Measurements from ENCODE around the gene HBM. TPM values are rescaled to one million over a fixed set of nuclear protein-coding genes. Genes with fewer than 3 reads are reported as not detected.
"Not testable (repeated sequence)": the region's sequence is repeated elsewhere in the genome, so short reads cannot be mapped to it uniquely, and the experiment has no call there.

Gene HBM, protein sequence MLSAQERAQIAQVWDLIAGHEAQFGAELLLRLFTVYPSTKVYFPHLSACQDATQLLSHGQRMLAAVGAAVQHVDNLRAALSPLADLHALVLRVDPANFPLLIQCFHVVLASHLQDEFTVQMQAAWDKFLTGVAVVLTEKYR
- total RNA-seq = not detected in 2 replicates

GRCh38 chr16:165539-166374, at the start of gene HBM:
HBM (plus strand) TSS chr16:165978; CDS start chr16:165998, 20 bp downstream.
- no peak within 1 kb of the TSS for H3K4me3 Mint-ChIP-seq
- intact Hi-C loops (cut with micrococcal nuclease) = loop anchor here (2.0 kb wide), 1 partner anchor 15 kb away; the partner anchor contains the start of gene HBQ1

DNA sequence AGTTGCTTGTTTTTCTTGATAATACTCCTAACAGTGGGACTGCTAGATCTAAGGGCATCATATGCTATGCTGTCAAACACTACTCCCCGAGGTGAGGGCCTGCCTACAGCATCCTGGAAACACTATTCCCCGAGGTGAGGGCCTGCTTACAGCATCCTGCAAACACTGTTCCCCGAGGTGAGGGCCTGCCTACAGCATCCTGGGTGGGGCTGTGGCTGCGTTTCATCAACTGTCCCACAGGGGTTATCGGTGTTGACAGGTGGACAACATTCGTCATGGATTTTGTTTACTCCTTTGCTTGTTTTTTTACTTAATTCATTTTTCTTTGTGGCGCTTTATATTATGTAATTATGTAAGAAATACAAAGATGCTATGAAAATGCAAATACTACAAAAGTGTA, 49.8 kb upstream of the HBM start:
- Mint-ChIP-seq H3K27ac (no peak overlapping the region), H3K36me3 (ENCODE audit: low read depth) (peaks cover 9% of the 10 kb centered on the region), H3K9me3 (no peaks in the 10 kb centered on the region), H3K27me3 (ENCODE audit: insufficient read depth) (no peaks in the 10 kb centered on the region), H3K4me3 (no peak overlapping the region), H3K4me1 (ENCODE audit: low read depth) (peaks cover 12% of the 10 kb centered on the region)
- intact Hi-C loops (cut with micrococcal nuclease) = no loop called here
- DNase-seq (ENCODE audit: low spot score) = no peak

More at GRCh38 chr16:165539-166374, at the start of gene HBM:
- Mint-ChIP-seq H3K27ac (no peak within 1 kb of the TSS), H3K36me3 (ENCODE audit: low read depth) (no peaks in the 10 kb centered on the region), H3K4me1 (ENCODE audit: low read depth) (peaks cover 5% of the 10 kb centered on the region), H3K27me3 (ENCODE audit: insufficient read depth) (peaks cover 49% of the 10 kb centered on the region), H3K9me3 (no peaks in the 10 kb centered on the region)
- no peak for DNase-seq (ENCODE audit: low spot score)

GRCh38 chr16:117379-118365, 48.1 kb upstream of the HBM start:
- Mint-ChIP-seq H3K27me3 (ENCODE audit: insufficient read depth) (no peaks in the 10 kb centered on the region), H3K27ac (no peak overlapping the region), H3K9me3 (no peaks in the 10 kb centered on the region), H3K4me1 (ENCODE audit: low read depth) (peaks cover 12% of the 10 kb centered on the region), H3K36me3 (ENCODE audit: low read depth) (peaks cover 5% of the 10 kb centered on the region), H3K4me3 (no peak overlapping the region)
- intact Hi-C loops (cut with micrococcal nuclease) = loop anchor here (1.0 kb wide), 2 partner anchors 64 to 245 kb away; no protein-coding TSS in a partner anchor
- DNase-seq (ENCODE audit: low spot score) = peak; percentile 42

DNA sequence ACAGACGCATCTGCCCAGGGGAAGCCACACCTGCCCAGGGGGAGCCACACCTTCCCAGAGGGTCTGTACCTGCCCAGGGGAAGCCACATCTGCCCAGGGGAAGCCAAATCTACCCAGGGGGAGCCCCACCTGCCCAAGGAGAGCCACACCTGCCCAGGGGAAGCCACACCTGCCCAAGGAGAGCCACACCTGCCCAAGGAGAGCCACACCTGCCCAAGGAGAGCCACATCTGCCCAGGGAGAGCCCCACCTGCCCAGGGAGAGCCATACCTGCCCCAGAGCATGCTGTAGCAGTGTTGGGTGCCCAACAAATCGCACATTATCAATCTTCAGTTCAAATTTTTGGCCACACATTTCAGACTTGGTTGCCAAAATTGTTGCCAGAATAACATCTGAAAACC, 46.9 kb upstream of the HBM start:
- H3K4me1 Mint-ChIP-seq (ENCODE audit: low read depth) = peaks cover 1% of the 10 kb centered on the region
- no peak overlapping the region for H3K27ac Mint-ChIP-seq
- DNase-seq (ENCODE audit: low spot score) = no peak
- H3K27me3 Mint-ChIP-seq (ENCODE audit: insufficient read depth) = no peaks in the 10 kb centered on the region
- no peaks in the 10 kb centered on the region for H3K9me3 Mint-ChIP-seq
- H3K4me3 Mint-ChIP-seq = no peak overlapping the region
- intact Hi-C loops (cut with micrococcal nuclease) = loop anchor here (1.0 kb wide), 1 partner anchor 62 kb away; no protein-coding TSS in a partner anchor
- peaks cover 5% of the 10 kb centered on the region for H3K36me3 Mint-ChIP-seq (ENCODE audit: low read depth)

DNA sequence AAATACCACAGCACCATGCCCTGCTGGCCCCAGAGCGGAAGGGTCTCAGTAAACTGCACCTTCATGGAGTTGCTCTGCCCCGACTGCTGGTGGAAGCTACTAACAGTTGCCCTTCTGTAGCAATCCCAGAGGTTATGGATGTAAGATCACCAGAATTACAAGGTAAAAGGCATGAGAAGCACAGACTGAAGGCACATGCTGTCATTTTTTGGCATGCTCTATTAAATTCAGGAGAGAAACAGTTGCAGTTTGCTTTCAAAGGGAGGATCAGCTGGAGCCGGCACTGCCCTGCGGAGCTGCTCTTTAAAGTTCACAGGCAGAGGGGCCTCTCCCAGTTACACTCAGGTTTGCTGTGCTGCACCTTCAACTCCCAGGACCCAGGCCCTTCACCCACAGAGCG, 46.5 kb upstream of the HBM start:
- H3K27ac Mint-ChIP-seq = no peak overlapping the region
- no peak overlapping the region for H3K4me3 Mint-ChIP-seq
- DNase-seq (ENCODE audit: low spot score) = no peak
- H3K9me3 Mint-ChIP-seq = no peaks in the 10 kb centered on the region
- H3K27me3 Mint-ChIP-seq (ENCODE audit: insufficient read depth) = no peaks in the 10 kb centered on the region
- no peaks in the 10 kb centered on the region for H3K4me1 Mint-ChIP-seq (ENCODE audit: low read depth)
- intact Hi-C loops (cut with micrococcal nuclease) = no loop called here
- peaks cover 5% of the 10 kb centered on the region for H3K36me3 Mint-ChIP-seq (ENCODE audit: low read depth)

DNA sequence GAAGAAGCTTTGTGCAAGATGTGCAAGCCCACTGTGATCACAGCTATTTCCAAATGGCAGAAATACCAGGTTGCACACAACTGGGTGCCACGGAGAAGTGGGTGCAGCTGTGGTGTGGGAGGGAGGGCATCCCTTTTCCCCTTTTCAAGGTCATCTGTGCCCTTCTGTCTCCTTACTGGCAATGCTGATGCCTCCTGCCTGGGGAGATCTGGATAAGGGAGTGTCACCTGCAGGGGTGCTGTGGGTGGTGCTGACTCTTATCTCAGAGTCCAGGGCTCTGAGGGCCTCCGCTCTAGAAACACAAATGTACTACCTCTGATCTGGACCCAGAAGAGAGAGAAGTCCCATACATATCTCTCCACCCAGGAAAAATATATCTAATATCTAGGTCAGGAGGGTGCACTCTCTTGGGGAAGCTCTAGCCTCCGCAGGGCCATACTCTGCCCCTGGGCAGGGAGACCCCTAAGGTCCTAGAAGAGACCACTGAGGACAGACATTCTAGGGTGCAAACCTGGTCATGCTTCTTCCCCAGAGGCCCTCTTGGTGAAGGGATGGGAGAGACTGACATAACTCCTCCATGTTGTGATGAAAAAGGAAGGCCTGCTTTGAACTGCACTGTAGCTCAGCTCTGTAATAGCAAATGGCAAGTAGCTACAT, 45.8 kb upstream of the HBM start:
- intact Hi-C loops (cut with micrococcal nuclease) = no loop called here
- no peaks in the 10 kb centered on the region for H3K9me3 Mint-ChIP-seq
- peaks cover 5% of the 10 kb centered on the region for H3K36me3 Mint-ChIP-seq (ENCODE audit: low read depth)
- H3K4me1 Mint-ChIP-seq (ENCODE audit: low read depth) = no peaks in the 10 kb centered on the region
- H3K27me3 Mint-ChIP-seq (ENCODE audit: insufficient read depth) = no peaks in the 10 kb centered on the region
- DNase-seq (ENCODE audit: low spot score) = no peak
- no peak overlapping the region for H3K27ac Mint-ChIP-seq
- no peak overlapping the region for H3K4me3 Mint-ChIP-seq

- Mint-ChIP-seq H3K9me3 (no peaks in the 10 kb centered on the region), H3K27me3 (ENCODE audit: insufficient read depth) (no peaks in the 10 kb centered on the region), H3K27ac (no peak overlapping the region), H3K4me3 (no peak overlapping the region), H3K36me3 (ENCODE audit: low read depth) (peaks cover 5% of the 10 kb centered on the region), H3K4me1 (ENCODE audit: low read depth) (no peaks in the 10 kb centered on the region)
- no peak for DNase-seq (ENCODE audit: low spot score)
- intact Hi-C loops (cut with micrococcal nuclease) = no loop called here
Measured at GRCh38 chr16:120756-121155, 45.0 kb upstream of the HBM start.

- Mint-ChIP-seq H3K4me1 (ENCODE audit: low read depth) (no peaks in the 10 kb centered on the region), H3K36me3 (ENCODE audit: low read depth) (no peaks in the 10 kb centered on the region), H3K27ac (no peak overlapping the region), H3K4me3 (no peak overlapping the region), H3K27me3 (ENCODE audit: insufficient read depth) (no peaks in the 10 kb centered on the region), H3K9me3 (no peaks in the 10 kb centered on the region)
- intact Hi-C loops (cut with micrococcal nuclease) = no loop called here
- no peak for DNase-seq (ENCODE audit: low spot score)
Measured at GRCh38 chr16:122361-122760, 43.4 kb upstream of the HBM start.

GRCh38 chr16:123558-124350, 42.0 kb upstream of the HBM start:
- H3K27ac Mint-ChIP-seq; H3K27me3 Mint-ChIP-seq (ENCODE audit: insufficient read depth); intact Hi-C loops (cut with micrococcal nuclease); H3K36me3 Mint-ChIP-seq (ENCODE audit: low read depth); H3K4me3 Mint-ChIP-seq; DNase-seq (ENCODE audit: low spot score); H3K4me1 Mint-ChIP-seq (ENCODE audit: low read depth); H3K9me3 Mint-ChIP-seq: not testable (repeated sequence)

DNA sequence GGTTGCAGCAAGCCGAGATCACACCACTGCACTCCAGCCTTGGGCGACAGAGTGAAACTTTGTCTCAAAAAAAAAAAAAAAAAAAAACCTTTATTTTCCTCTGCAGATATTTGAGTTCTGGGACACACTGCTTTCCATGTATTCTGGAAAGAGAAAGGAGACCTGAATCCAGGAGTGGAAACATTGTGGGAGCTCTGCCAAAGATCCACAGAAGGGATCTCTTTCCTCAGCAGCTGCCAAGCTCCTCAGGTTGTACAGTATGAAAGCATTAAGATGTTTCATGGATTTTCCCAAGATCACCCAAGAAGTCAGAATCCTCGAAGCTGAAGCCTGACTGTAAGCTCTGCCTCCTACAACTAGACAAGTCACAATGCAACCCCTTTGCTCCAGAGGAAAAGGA, 40.8 kb upstream of the HBM start:
- H3K27ac Mint-ChIP-seq = no peak overlapping the region
- DNase-seq (ENCODE audit: low spot score) = no peak
- H3K4me1 Mint-ChIP-seq (ENCODE audit: low read depth) = peaks cover 9% of the 10 kb centered on the region
- peaks cover 6% of the 10 kb centered on the region for H3K36me3 Mint-ChIP-seq (ENCODE audit: low read depth)
- intact Hi-C loops (cut with micrococcal nuclease) = no loop called here
- no peak overlapping the region for H3K4me3 Mint-ChIP-seq
- no peaks in the 10 kb centered on the region for H3K27me3 Mint-ChIP-seq (ENCODE audit: insufficient read depth)
- H3K9me3 Mint-ChIP-seq = no peaks in the 10 kb centered on the region

DNA sequence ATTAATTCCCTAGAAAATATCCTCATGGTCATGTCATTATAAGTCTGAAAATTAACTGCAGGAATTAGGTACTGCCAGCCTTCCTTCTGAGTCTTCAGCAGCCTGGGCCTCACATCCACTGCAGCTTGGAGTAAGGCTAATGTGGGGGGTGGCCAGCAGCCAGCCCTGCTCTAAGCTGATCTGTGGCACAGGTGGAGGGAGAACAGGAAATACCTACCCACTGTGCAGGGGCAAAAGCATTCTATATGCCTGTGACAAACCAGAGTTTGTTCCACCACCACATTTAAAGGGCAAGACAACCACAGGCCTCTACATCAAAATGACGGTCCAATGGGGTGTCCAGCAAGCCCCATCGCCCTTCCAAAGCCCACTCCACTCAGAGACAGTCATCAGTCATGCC, 36.7 kb upstream of the HBM start:
- Mint-ChIP-seq H3K27ac (no peak overlapping the region), H3K36me3 (ENCODE audit: low read depth) (peaks cover 6% of the 10 kb centered on the region), H3K4me3 (no peak overlapping the region), H3K9me3 (no peaks in the 10 kb centered on the region), H3K27me3 (ENCODE audit: insufficient read depth) (no peaks in the 10 kb centered on the region), H3K4me1 (ENCODE audit: low read depth) (peaks cover 18% of the 10 kb centered on the region)
- no peak for DNase-seq (ENCODE audit: low spot score)
- intact Hi-C loops (cut with micrococcal nuclease) = no loop called here

All from activated T-helper 1 cell treated with anti-CD3 and anti-CD28 coated beads, Interleukin-12 subunit alpha, Interleukin-12 subunit beta, Interleukin-2, Interleukin-4 antibody, amounts not matched to agents 30 ng/mL and 10 ng/mL and 1 ng/mL, durations not matched to agents 14 hours and 24 hours and 36 hours (primary cell).